ENCODE data around the gene TOMM5. TPM values are rescaled to one million over a fixed set of nuclear protein-coding genes. Genes with fewer than 3 reads are reported as not detected.
A peak's percentile ranks its signal among the peaks of the same experiment; 100 is the strongest.

The TOMM5 gene
- total RNA-seq, 1 donor: 181 TPM

- DNase-seq (ENCODE audit: low read depth): no peak
- no peak overlapping the region for H3K4me3 ChIP-seq (ENCODE audit: low read depth, low read length)
- TF ChIP-seq CTCF (IDR thresholded peaks at IDR 0.05; ENCODE audit: insufficient read depth, low read length): no peak
These were observed 30.9 kb upstream of the TOMM5 start for GRCh38 chr9:37623267-37623666.

DNA sequence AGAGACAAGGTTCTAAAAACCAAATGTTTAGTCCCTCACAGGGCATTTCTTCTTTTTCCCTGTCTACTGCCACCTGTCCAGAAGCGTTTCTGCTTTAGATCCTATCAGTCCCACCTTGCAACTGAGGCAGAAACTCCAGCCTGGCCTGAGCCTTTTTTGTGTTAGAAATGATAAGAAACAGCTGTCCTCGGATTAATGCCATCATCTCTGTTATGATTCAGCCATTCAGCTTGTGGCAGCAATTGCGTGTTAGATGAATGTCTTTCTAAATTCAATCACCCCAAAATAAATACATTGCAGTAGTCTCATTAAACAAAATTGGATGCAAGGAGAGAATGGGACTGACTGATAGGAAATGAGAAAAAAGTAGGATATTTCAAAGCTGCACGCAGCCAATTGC lies 30.1 kb upstream of the TOMM5 start:
- TF ChIP-seq CTCF (IDR thresholded peaks at IDR 0.05; ENCODE audit: insufficient read depth, low read length): no peak
- DNase-seq (ENCODE audit: low read depth): peak; percentile 29
- H3K4me3 ChIP-seq (ENCODE audit: low read depth, low read length): no peak overlapping the region

GRCh38 chr9:37621273-37622121 lies 29.1 kb upstream of the TOMM5 start:
- no peak for DNase-seq (ENCODE audit: low read depth)
- H3K4me3 ChIP-seq (ENCODE audit: low read depth, low read length): no peak overlapping the region
- TF ChIP-seq CTCF (IDR thresholded peaks at IDR 0.05; ENCODE audit: insufficient read depth, low read length): no peak

DNA sequence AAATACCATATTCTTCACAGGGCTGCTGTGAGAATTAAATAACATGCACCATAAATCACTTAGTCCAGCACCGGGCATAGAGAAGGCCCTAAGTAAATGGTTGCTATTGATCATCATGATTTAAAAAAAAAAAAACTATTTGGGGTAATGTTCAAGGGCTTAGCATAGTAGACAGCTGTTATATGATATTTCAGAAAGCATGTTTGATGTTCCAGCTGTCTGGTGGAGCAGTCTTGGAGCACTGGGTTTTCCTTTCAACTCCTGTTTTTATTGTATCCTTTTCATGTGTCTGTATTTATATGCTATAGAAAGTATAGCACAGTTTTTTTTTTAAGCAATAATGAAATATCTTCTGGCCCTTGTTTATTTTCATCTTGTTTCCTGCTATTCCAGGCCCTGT lies 28.0 kb upstream of the TOMM5 start:
- no peak for DNase-seq (ENCODE audit: low read depth)
- TF ChIP-seq CTCF (IDR thresholded peaks at IDR 0.05; ENCODE audit: insufficient read depth, low read length): no peak

GRCh38 chr9:37619806-37620205 lies 27.4 kb upstream of the TOMM5 start:
- no peak for DNase-seq (ENCODE audit: low read depth)
- no peak for TF ChIP-seq CTCF (IDR thresholded peaks at IDR 0.05; ENCODE audit: insufficient read depth, low read length)
- no peak overlapping the region for H3K4me3 ChIP-seq (ENCODE audit: low read depth, low read length)

More for the DNA sequence above, 28.0 kb upstream of the TOMM5 start:
- H3K4me3 ChIP-seq (ENCODE audit: low read depth, low read length): no peak overlapping the region

- no peak overlapping the region for H3K4me3 ChIP-seq (ENCODE audit: low read depth, low read length)
- no peak for TF ChIP-seq CTCF (IDR thresholded peaks at IDR 0.05; ENCODE audit: insufficient read depth, low read length)
These were observed 26.4 kb upstream of the TOMM5 start for GRCh38 chr9:37618817-37619216.

More at GRCh38 chr9:37618817-37619216, 26.4 kb upstream of the TOMM5 start:
- peak; percentile 42 for DNase-seq (ENCODE audit: low read depth)
